ENCODE measurements around the gene FGF11. TPM values are rescaled to one million over a fixed set of nuclear protein-coding genes. Genes with fewer than 3 reads are reported as not detected.

The FGF11 gene
- total and polyA plus RNA-seq, 9 donors = 0.10 to 5.1 (median 0.61) TPM

DNA sequence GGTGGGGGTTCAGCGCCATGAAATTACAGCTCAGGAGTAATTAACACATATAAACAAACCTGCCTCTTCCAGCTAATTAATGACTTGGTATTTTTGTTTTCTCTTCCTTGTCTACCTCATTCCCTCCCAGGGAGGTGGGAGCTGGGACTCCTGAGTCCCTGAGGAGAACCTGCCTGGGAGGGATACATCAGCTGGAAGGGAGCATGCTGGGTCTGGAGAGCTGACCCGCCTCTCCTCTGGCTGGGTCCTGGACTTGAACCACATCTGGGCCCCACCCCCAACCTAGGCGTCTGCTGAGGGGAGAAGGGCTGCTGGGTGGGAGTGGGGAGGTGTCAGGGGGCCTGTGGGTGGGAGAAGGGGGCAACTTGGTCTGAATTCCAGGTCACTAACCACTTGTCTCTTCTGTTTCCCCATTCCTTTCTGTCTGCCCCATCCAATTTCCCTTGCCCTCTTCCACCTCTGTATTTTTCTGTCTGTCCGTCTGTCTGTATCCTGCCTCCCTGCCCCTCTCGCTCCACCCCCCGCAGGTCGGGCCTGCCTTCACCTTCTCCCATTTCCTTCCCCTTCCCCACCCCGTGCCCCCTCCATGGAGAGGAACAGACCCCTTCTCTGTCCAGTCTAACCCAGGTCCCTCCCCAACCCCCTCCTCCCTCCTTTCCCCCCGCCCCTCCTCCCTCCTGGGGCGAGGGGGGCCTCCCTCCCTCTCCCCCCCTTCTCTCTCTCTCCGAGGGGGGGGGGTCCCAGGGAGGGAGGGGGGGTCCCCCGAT, 31.6 kb upstream of the FGF11 start, which contains the start of gene NLGN2:
NLGN2 (plus strand) TSS at position 361 of the 767 bp plus-strand sequence. CDS start 411 bp downstream, outside the sequence.
- Histone ChIP-seq H3K9me3 (no peaks in the 10 kb centered on the region), H3K27me3 (no peaks in the 10 kb centered on the region), H3K36me3 (no peaks in the 10 kb centered on the region), H3K4me1 (ENCODE audit: insufficient read depth) (peaks cover 5% of the 10 kb centered on the region), H3K27ac (no peak within 1 kb of the TSS), H3K4me3 (no peak within 1 kb of the TSS)
- TF ChIP-seq EP300 (IDR thresholded peaks at IDR 0.05) = no peak
- no peak for TF ChIP-seq POLR2A (IDR thresholded peaks at IDR 0.05)
- TF ChIP-seq, protein P1, sequence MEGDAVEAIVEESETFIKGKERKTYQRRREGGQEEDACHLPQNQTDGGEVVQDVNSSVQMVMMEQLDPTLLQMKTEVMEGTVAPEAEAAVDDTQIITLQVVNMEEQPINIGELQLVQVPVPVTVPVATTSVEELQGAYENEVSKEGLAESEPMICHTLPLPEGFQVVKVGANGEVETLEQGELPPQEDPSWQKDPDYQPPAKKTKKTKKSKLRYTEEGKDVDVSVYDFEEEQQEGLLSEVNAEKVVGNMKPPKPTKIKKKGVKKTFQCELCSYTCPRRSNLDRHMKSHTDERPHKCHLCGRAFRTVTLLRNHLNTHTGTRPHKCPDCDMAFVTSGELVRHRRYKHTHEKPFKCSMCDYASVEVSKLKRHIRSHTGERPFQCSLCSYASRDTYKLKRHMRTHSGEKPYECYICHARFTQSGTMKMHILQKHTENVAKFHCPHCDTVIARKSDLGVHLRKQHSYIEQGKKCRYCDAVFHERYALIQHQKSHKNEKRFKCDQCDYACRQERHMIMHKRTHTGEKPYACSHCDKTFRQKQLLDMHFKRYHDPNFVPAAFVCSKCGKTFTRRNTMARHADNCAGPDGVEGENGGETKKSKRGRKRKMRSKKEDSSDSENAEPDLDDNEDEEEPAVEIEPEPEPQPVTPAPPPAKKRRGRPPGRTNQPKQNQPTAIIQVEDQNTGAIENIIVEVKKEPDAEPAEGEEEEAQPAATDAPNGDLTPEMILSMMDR (IDR thresholded peaks at IDR 0.05) = no peak
- 65 to 77% (median 68%) methylated on average over 8 to 12 of the region's 12 CpGs for WGBS, 3 donors
- DNase-seq = peak in 1 of 5 donors; percentile 36
- intact Hi-C loops (cut with DNase I) = loop anchor here in 1 of 4 donors (5.0 kb wide), 1 partner anchor 60 kb away; no protein-coding TSS in a partner anchor

DNA sequence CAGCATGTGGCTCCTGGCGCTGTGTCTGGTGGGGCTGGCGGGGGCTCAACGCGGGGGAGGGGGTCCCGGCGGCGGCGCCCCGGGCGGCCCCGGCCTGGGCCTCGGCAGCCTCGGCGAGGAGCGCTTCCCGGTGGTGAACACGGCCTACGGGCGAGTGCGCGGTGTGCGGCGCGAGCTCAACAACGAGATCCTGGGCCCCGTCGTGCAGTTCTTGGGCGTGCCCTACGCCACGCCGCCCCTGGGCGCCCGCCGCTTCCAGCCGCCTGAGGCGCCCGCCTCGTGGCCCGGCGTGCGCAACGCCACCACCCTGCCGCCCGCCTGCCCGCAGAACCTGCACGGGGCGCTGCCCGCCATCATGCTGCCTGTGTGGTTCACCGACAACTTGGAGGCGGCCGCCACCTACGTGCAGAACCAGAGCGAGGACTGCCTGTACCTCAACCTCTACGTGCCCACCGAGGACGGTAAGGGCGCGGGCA, 31.0 kb upstream of the FGF11 start:
- Histone ChIP-seq H3K27ac (no peak overlapping the region), H3K4me3 (no peak overlapping the region), H3K9me3 (no peaks in the 10 kb centered on the region), H3K36me3 (no peaks in the 10 kb centered on the region), H3K4me1 (ENCODE audit: insufficient read depth) (peaks cover 5% of the 10 kb centered on the region), H3K27me3 (no peaks in the 10 kb centered on the region)
- peak in 1 of 5 donors; percentile 39 for DNase-seq
- intact Hi-C loops (cut with DNase I) = loop anchor here in 1 of 4 donors (5.0 kb wide), 1 partner anchor 61 kb away; no protein-coding TSS in a partner anchor
- TF ChIP-seq EP300 (IDR thresholded peaks at IDR 0.05) (no peak), POLR2A (IDR thresholded peaks at IDR 0.05) (no peak)
- TF ChIP-seq, protein P1 (IDR thresholded peaks at IDR 0.05) = no peak
- WGBS, 3 donors = 82 to 83% (median 82%) methylated on average over 49 to 58 of the region's 58 CpGs

DNA sequence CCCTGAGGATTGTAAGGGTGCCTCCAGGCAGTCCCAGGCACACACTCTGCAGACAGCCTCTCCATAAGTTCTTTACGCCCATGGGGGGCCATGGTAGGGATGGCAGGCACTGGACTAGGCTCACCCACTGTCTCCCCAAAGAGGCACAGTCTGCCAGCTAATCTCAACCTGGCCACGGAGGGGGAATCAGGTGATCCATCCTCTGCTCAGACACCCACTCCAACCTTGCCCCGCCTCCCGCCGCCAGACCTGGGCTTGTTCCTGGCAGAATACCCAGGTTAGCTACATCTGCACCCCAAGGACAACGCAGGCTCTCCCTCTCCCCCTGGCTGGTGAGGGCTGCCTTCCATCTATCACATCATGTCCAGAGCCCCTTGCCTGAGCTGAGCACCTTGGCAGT, 30.4 kb upstream of the FGF11 start:
- no peaks in the 10 kb centered on the region for H3K27me3 ChIP-seq
- WGBS, 3 donors = 57 to 73% (median 73%) methylated on average over 6 of the region's 6 CpGs
- no peak overlapping the region for H3K27ac ChIP-seq
- no peak overlapping the region for H3K4me3 ChIP-seq
- intact Hi-C loops (cut with DNase I) = loop anchor here in 1 of 4 donors (5.0 kb wide), 1 partner anchor 62 kb away; no protein-coding TSS in a partner anchor
- TF ChIP-seq POLR2A (IDR thresholded peaks at IDR 0.05) = no peak
- no peak for TF ChIP-seq EP300 (IDR thresholded peaks at IDR 0.05)
- TF ChIP-seq, protein P1 (IDR thresholded peaks at IDR 0.05) = no peak
- no peaks in the 10 kb centered on the region for H3K36me3 ChIP-seq
- H3K4me1 ChIP-seq (ENCODE audit: insufficient read depth) = peaks cover 5% of the 10 kb centered on the region
- DNase-seq = no peak
- no peaks in the 10 kb centered on the region for H3K9me3 ChIP-seq

DNA sequence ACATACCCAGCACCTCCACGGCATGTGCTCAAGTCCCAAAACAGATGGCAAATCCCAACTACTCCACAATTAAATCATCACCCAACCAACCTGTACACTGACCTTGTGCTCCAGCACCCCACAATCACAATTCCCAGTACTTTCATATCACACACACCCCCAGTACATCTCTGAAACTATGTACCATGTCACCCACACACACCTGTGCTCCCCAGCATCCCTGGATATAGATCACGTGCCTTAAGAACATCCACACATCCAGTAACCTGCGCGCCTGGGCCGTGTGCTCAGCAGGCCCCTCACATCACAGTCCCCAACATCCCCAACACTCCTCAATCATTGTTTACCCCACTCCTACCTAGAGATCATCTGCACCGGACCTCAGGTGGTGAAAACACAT, 29.6 kb upstream of the FGF11 start:
- H3K4me3 ChIP-seq = no peak overlapping the region
- no peak for DNase-seq
- TF ChIP-seq EP300 (IDR thresholded peaks at IDR 0.05) = no peak
- TF ChIP-seq POLR2A (IDR thresholded peaks at IDR 0.05) = no peak
- TF ChIP-seq, protein P1 (IDR thresholded peaks at IDR 0.05) = no peak
- H3K4me1 ChIP-seq (ENCODE audit: insufficient read depth) = peaks cover 5% of the 10 kb centered on the region
- H3K27ac ChIP-seq = no peak overlapping the region
- no peaks in the 10 kb centered on the region for H3K9me3 ChIP-seq
- H3K27me3 ChIP-seq = no peaks in the 10 kb centered on the region
- no peaks in the 10 kb centered on the region for H3K36me3 ChIP-seq
- WGBS, 3 donors = 86 to 93% (median 91%) methylated on average over 6 of the region's 6 CpGs
- intact Hi-C loops (cut with DNase I) = loop anchor here in 1 of 4 donors (5.0 kb wide), 1 partner anchor 62 kb away; no protein-coding TSS in a partner anchor

Measured in ovary (tissue), 9 donors.